GM21717 (cell line): ENCODE results near the gene TPRG1L.

Experiments used
- ATAC-seq: cut with Tn5 transposase; IDR thresholded peaks from one replicate; pipeline ENCODE4 v1.9.1; 2021; ENCODE audit warnings: mild to moderate bottlenecking, moderate library complexity; ENCODE audit not compliant: unreplicated experiment

TPRG1L gene

GRCh38 chr1:3593334-3593733 lies 31.5 kb upstream of the TPRG1L start:
- ATAC-seq: no peak

GRCh38 chr1:3593745-3594144 lies 31.1 kb upstream of the TPRG1L start:
- no peak for ATAC-seq

- no peak for ATAC-seq
Measured at GRCh38 chr1:3594706-3595377, 30.0 kb upstream of the TPRG1L start.

- ATAC-seq: no peak
Measured at GRCh38 chr1:3595949-3596348, 28.9 kb upstream of the TPRG1L start.

- no peak for ATAC-seq
Measured at GRCh38 chr1:3596663-3597598, 27.9 kb upstream of the TPRG1L start.

- no peak for ATAC-seq
Measured at GRCh38 chr1:3597599-3597964, 27.2 kb upstream of the TPRG1L start.

GRCh38 chr1:3598051-3598491 lies 26.7 kb upstream of the TPRG1L start:
- no peak for ATAC-seq

- ATAC-seq: no peak
Measured at GRCh38 chr1:3598522-3599285, 26.1 kb upstream of the TPRG1L start.

- ATAC-seq: no peak
Measured at GRCh38 chr1:3599286-3599811, 25.5 kb upstream of the TPRG1L start.

- ATAC-seq: no peak
Measured at GRCh38 chr1:3599816-3600215, 25.0 kb upstream of the TPRG1L start.

- ATAC-seq: no peak
Measured at GRCh38 chr1:3600354-3600753, 24.5 kb upstream of the TPRG1L start.

- ATAC-seq: no peak
Measured at GRCh38 chr1:3601743-3602142, 23.1 kb upstream of the TPRG1L start.

GRCh38 chr1:3602375-3602774 lies 22.4 kb upstream of the TPRG1L start:
- no peak for ATAC-seq

- no peak for ATAC-seq
Measured at GRCh38 chr1:3603156-3603555, 21.7 kb upstream of the TPRG1L start.

GRCh38 chr1:3603571-3604467 lies 21.0 kb upstream of the TPRG1L start:
- no peak for ATAC-seq

- ATAC-seq: no peak
Measured at GRCh38 chr1:3604468-3604974, 20.3 kb upstream of the TPRG1L start.

GRCh38 chr1:3604997-3605823 lies 19.6 kb upstream of the TPRG1L start:
- no peak for ATAC-seq

- ATAC-seq: no peak
Measured at GRCh38 chr1:3606779-3607702, 17.8 kb upstream of the TPRG1L start.
